Activated CD8-positive, alpha-beta memory T cell treated with anti-CD3 and anti-CD28 coated beads for 48 hours (primary cell): ENCODE data around the gene CD226.

Experiments used
- DNase-seq, 3 experiments: peaks; one replicate each; pipeline ENCODE4 v3.0.0-alpha.2; 2020; ENCODE audit warnings: low read depth in 2 of 3, low spot score in 2 of 3

CD226 gene

DNA sequence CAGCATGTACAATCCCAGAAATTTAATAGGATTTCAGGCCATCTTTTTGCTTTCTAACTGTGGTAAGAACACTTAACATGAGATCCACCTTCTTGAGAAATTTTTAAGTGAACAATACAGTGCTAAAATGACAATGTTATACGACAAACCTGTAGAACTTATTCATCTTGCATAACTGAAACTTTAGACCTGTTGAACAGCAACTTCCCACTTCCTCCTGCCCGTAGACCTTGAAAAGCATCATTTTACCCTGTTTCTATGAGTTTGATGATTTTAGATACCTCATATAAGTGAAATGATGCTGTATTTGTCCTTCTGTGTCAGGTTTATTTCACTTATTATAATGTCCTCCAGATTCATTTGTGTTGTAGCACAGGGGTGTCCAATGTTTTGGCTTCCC is 128.2 kb downstream of the CD226 start:
- no peak for DNase-seq

- DNase-seq = no peak
These were observed 130.2 kb downstream of the CD226 start for GRCh38 chr18:69817335-69817940.

GRCh38 chr18:69814861-69815385 is 132.8 kb downstream of the CD226 start:
- DNase-seq = no peak

GRCh38 chr18:69813559-69813958 is 134.1 kb downstream of the CD226 start:
- DNase-seq = no peak

DNA sequence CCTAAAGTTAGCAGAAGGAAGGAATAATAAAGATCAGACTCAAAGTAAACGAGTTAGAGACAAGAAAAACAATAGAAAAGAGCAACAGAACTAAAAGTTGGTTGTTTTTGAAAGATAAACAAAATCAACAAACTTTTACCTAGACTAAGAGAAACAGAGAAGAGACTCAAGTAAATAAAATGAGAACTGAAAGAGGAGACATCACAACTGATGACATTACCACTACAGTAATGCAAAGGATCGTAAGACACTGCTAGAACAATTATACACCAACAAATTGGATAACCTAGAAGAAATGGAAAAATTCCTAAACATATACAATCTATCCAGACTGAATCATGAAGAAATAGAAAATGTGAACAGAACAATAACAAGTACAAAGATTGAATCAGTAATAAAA is 139.3 kb downstream of the CD226 start:
- DNase-seq = no peak

- DNase-seq = no peak
These were observed 142.7 kb downstream of the CD226 start for GRCh38 chr18:69804776-69805501.
